ENCODE data around the gene ACAP2.

- TF ChIP-seq CTCF (IDR thresholded peaks at IDR 0.05), result no peak
- TF ChIP-seq POLR2A (IDR thresholded peaks at IDR 0.05), result no peak
These were observed 25.0 kb upstream of the ACAP2 start for GRCh38 chr3:195467641-195468390.

Data from testis (tissue), 2 donors.